ENCODE results near the gene PUSL1. TPM values are rescaled to one million over a fixed set of nuclear protein-coding genes. Genes with fewer than 3 reads are reported as not detected.

PUSL1 gene
- polyA plus RNA-seq, 1 donor: 6.9 TPM

DNA sequence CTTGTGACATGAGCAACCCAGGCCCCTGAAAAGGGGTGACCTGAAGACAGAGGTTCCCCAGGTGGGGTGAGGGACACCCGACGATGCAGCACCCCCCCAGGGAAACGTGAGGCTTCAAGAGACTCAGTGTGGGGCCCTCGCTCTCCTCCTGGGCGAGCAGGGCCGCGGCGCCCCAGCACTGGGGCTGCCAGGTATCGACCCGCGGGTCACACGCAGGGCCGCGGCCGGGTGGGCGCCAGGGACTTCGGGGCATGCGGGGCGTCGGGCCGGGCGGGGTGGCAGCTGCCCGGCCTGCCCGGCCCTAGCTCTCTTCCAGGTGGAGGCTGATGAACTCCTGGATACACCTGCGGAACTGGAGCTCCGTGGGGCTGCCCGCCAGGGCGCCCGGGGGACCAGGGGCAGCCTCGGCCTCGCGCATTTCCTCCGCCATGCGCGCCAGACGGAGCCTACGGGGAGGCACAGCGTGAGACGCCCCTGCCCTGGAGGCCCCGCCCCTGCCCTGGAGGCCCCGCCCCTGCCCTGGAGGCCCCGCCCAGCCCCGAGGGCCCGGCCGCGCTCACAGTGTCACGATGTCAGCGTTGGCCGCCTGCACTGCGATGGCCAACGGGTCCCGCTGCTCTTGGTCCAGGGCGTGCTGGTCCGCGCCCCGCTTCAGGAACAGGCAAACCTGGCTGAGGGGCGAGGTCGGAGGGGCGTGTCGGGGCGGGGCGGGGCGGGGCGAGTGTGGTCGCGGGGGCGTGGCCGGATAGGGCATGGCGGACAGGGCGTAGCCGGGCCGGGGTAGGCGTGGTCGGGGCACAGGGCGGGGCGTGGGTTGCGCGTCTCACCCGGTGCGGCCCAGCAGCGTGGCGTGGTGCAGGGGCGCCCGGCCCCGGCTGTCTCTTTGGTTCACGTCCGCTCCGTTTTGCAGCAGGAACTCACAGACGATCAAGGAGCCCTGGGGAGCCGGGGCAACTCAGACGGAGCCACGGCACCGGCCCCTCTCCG lies 14.8 kb upstream of the PUSL1 start:
- DNase-seq: no peak

DNA sequence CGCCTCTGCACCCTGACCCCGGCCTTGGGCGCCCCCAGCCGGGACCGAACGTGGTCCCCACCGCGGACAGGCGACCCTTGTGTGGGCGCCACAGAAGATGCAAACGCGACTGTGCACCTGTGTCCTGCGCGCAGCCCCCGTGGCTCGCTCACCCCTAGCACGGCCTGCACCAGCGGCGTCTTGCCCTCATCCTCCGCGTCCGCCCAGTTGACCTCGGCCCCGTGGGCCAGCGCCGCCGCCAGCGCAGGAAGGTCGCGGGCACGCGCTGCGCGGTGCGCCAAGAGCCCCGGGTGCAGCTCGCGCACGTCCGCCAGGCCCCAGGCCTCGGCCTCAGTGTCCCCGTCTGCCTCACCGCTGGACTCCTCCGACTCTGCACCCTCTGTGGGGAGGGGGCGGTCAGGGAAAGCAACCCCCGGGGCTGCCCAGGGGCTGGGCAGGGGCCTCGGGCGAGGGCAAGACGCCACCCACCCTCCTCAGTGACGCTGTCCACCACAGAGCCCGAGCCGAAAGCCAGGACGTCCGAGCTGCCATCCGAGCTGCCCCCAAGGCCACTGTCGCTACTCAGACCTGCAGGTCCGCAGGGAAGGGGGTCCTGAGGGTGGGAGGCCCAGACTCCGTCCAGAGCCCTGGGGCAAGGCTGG lies 14.0 kb upstream of the PUSL1 start:
- no peak for DNase-seq

DNA sequence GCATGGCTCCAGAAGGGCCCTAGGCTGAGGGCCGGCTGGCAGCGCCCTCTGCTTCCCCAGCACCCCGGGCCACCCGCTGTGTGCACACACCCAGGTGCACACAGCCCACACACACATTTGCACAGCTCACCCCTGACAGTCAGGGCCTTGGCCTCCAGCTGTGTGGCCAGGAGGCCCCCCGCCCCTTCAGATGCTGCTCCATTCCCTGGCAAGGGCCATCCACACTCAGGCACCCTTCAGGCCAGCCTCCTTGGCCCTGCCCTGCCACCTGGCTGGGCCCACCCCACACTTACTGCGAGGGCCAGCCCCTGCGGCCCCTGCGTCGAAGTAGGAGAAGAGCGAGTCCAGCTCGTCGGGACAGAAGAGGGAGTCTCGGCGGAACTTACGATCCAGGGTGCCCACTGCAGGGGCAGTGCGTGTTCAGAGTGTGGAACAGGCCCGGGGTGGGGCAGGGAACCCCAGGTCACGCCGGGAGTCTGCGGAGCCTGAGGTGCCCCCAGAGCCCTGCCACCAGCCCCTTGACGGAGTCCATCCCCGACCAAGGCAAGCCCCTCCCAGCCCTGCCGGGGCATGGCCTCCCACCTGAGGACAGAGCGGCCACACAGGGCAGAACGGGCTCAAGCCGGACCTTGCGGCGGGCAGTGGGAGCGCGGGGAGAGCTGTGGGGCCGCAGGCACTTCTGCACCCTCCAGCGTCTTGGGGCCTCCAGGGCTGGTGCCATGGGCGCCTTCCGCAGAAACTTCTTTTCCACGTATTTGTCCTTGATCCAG lies 13.1 kb upstream of the PUSL1 start:
- DNase-seq: no peak

DNA sequence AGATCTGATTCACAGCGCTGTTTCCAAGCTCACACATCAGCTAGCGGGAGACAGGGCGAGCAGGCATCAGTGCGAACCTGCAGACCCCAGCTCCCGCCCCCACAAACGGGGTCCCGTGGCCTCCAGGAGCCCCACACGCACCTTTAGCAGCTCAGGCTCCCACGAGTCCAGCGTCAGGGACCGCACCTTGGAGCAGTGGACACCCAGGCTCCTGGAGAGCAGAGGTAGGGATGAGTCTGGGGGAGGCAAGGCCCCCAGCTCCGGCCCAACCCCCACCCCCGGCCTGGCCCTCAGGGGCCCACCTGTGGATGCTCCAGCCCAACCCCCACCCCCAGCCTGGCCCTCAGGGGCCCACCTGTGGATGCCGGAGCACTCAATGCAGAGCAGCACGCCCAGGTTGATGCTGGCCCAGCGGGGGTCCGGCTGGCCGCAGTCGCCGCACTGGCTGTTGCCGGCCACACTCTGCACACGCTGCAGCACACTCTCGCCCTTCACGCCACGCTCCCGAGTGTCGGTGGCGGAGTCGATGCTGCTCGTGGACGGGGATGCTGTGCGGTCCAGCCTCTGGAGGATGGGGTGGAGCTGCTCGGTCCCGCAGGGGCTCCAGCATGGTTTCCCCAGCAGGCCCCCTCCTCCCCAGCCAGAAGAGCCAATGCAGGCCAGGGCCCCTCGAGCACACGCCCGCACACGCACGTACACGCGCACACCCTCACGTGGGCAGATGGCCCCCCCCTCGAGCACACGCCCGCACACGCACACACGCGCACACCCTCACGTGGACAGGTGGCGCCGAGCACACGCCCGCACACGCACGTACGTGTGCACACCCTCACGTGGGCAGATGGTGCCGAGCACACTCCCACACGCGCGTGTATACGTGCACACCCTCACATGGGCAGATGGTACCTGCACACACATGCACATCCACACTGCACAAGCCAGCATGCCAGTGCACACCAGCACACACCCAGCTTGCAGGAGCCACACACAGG lies 12.0 kb upstream of the PUSL1 start:
- DNase-seq: no peak

DNA sequence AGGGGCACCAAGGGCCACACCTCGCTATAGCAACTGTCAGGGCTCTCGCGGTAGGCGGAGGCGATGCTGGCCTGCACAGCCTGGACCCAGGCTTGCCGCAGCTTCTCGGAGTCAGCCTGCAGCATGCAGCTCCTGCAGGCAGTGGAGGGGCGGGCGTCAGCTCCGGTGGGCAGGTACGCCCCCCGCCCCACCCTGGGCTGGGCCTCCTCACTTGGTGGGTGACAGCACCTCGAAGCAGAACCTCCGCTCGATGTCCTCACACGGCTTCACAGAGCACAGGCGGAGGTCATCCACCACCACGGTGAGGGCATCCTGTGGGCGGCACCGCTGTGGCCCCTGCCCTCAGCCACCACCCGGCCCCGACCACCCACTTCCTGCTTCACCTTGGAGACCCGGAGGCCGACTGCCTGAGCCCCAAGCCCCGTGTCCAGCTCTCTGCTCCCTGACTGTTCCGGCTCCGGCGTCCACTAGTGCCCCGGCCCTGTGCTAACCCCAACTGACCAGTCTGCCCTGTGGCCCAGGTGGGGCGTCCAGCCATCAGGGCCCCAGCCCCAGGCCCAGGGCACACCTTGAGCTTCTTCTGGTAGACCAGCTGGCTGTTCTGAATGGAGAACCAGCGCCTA lies 10.5 kb upstream of the PUSL1 start:
- DNase-seq: no peak

DNA sequence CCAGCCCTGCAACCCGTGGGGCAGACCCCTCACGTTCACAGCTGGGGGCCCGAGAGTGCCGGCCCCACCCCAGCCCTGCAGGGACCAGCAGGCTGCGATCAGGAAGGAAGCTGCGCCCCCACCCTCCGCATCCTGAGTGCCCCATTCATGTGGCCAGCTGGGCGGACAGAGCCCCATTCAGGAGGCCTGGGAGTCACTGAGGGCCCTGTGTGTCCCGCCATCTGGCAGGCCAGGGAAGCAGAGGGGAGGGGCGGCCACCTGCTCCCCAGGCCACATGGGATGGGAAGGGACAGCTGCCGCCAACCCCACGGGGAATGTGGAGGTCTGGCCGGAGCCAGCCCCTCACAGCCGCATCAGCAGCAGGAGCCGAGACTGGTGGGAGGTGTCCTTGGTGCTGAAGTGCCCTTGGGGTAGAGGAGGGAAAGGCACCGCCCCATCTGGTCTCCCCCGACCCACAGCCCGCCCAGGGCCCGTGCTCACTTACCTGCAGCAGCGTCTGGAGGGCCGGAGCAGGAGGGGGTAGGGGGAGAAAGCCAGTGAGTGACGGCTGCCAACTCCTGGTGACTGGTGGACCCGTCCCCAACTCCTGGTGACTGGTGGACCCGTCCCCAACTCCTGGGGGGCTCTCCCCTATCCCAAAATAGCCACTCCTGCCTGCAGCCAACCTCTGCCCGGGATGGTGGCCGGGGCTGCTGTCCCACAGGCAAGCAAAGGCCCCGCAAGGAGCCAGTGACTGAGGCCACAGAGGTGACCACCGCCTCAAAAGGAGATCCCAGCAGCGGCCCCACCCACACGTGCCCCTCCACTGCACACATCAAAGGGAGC lies 9.3 kb upstream of the PUSL1 start:
- no peak for DNase-seq

DNA sequence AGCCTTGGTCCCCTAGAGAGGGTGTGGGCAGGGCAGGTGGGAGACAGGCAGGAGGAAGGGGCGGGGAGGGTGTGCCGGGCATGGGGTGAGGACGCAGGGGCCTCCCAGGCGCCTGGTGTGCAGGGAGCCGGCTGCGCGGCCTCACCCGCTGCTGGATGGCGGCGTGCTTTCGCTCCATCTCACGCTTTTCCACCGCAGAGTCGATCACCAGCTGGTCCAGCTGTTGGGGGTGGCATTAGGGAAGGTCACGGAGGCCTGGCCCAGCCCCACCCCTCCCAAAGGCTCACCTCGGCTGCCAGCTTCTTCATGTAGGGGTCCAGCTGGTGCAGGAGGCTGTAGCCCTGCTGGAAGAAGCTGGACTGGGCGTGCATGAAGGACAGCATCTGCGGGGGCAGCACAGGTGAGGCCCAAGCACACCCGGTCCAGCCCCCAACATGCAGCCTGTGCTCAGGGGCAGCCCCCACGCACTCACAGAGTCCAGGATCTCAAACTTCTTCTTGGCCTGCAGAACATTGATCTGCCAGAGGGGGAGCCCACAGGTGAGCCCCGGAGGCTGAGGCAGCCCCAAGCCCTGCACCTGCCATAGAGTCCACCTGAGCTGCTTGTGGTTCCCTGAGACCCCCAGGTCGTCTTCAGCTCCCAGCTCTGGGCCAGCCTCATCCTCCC lies 8.6 kb upstream of the PUSL1 start:
- no peak for DNase-seq

DNA sequence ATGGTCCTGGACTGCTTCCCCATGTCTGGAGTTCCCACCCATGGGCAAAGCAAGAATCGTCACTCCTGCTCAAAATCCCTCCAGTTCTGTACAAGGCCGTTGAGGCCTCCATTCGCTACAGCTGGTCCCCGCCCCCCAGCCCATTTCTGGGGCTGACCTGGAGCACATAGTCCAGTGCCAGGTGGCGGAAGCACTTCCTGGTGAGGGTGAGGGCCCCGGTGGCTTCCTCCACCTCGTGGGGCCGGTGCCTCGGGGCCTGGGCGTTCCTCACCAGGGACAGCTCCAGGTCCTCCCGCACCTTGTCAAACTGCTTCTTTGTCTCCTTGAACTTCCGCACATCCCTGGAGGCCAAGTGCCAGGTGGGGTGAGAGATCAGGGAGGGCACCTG lies 8.1 kb upstream of the PUSL1 start:
- DNase-seq: no peak

DNA sequence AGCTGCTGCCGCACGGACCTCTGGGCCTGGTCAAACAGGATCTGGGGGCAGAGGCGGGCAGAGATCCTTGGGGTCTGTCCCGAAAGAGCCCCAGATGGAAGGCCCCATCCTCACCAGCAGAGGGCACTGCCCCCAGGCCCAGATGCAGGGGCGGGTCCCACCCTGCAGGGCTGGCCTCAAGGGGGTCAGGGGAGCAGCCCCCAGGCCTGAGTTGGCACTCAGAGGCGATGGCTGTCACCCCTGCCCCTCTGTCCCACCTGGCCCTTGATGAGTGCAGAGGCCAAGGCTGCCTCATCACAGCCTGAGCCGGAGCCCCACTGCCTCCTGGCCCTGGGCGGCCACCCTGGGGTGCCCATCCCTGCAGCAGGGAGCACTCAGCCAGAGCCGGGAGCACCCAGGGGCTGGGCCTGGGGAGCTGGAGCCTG lies 6.4 kb upstream of the PUSL1 start:
- DNase-seq: no peak

DNA sequence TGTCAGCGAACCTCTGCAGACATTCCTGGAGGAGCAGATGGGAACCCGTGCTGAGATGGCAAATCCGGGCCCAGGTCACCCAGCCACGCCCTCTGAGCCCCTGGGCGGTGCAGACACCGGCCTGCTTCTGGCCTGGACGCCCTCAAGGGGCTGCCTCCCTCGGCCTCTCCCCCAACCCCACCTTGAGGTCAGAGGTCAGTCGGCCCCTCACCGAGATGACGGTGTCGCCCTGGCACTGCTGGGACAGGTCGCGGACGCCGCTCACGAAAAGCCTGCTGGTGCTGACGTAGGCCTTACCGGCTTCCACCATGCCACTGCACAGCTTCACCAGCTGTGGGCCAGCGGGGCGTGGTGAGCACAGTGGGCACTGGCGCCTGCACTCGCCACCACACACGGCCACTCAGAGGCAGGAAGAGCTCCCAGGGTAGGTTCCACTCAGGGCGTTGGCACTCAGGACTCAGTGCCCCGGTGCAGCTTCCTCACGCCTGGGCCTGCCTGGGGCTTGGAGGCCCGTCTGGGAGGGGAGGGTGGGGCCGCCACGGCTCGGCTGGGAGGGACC lies 5.4 kb upstream of the PUSL1 start:
- DNase-seq: no peak

DNA sequence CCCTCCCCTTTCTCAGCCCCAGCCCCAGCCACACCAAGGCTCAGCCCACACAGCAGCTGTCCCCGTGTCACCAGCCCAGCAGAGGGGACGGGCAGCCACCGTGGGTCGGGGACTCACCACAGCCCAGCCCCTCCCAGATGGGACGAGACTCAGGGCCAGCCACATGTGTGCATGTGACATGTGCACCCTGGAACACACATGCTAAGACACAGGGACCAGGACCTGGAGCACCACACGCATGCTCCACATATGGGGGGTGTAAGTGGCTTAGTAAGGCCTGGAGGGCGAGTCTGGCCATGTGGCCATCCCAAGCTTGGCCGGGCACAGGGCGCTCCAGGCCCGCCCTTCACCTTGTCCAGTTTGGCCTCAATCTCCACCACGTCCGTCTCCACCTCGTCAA lies 4.7 kb upstream of the PUSL1 start:
- DNase-seq: no peak

DNA sequence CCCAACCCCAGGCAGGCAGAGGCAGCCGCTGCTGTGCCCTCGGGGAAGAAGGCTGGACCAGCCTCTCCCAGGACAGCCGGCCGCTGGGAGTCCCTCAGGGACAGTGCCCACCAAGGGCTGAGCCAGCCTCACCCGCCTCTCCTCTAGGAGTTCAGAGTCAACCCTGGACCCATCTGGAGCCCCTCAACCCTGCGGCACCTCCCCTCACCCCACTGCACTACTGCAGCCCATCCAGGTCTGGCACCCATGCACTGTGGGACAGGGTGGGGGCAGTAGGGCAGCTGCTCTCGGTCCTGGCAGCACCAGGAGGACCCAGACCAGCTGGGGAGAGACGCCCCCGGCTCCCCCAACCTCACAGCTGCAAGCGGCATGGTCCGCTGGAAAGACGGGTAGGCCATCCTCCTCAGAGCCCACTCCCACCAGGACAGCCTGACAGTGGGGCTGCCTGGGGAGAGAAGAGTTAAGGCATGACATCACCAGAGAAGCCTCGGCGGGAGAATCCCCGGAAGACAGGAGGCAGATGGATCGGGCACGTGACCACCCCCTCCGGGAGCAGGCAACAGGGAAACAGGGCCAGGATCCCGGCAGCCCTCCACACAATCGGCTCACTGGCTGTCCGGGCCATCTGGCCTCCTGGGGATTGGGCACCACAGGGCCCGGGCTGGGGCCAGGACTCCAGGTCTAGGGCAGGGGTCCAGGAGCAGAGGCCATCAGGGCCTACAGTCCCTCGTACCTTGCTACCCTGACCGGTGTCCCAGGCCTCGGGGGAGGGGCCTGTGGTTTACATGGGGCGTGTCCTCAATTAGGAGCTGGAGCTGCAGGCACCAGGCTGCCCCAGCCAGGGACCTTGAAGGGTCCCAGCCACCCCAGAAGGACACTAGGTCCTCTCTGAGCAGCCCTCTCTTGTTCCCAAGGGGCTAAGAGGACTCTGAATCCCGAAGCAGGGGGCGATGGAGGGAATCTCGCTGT lies 3.8 kb upstream of the PUSL1 start:
- DNase-seq: peak; percentile 53

DNA sequence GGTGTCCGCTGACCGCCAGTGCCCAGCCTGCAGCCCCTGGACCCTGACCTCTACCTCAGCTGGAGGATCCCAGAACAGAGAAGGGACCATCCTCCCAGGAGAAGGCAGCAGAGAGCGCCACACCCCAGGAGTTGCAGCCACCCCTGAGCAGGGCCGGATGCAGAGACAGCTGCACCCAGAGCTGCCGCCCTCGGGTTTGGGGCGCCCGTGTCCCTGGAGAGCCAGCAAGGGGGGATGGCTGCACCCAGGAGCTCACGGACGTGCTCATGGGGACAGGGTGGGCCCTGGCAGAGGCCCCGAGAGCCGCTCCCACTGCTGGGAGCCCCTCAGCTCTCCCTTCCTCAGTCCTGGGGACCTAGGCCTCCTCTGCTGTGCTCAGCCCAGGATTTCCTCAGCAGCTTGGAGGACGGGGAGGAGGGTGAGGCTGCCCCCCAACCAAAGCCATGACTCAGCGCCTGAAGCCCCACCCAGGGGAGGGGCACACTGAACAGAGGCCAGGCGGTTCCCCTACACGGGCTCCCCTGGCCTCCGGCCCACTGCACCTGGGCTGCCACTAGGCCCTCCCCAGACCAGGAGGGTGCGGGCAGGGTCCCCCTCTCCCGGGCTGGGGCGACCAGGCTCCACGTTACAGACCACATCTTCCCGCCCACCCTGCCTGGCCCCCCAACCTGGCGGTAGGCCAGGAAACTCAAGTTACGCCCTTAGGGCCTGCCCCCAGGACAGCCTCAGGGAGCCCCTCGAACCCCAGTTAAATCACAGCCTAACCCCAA lies 2.9 kb upstream of the PUSL1 start:
- no peak for DNase-seq

DNA sequence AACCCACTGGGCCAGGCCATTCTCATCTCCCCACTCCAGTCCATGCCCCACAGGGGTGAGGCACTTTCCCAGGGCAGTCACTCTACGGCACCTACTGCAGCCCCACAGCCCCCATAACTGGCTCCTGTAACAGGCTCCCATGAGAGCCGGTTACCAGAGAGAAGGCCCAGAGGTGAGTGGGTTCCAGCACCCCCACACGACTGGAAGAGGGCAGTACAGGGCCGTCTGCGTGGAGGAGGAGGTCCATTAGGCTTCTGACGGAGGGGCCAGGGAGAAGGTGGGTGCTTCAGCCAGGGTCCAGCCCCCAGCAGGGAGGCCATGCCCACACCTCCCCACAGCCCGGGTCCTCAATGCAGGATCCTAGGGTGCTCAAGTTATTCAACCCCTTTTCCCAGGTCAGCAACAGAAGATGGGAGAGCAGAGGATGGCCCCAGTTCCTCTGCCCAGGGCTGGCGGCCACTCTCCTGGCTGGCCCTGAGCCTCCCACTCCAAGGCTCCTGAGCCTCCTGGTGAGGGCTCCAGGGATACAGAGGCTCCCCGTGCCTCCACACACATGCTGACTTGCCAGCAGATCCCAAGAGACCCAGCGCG lies 2.2 kb upstream of the PUSL1 start:
- DNase-seq: no peak

DNA sequence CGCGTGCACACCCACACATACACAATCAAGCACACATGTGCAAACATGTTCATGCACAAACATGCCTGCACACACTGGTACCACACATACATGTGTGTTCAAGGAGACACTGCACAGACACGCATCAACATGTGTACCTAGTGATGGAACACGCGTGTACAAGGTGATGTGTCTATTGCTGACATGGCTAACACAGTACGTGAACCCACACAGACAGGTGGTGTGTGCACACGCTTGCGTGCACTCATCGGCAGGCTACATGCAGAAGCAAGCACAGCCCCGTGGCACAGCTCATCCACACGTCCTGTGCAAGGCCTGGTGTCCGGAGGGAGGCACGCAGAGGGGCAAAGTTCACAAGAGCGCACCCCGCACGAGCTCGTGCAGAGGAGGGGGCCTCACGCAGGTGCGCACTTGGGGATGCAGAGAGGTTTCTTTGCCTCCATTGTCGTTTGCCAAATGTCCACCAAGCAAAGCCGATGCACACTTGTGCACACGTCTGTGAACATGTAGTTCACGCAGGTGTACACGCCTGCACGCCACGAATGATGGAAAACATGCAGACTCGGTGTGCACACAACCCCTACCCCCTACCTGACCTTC lies 1.6 kb upstream of the PUSL1 start:
- DNase-seq: no peak

DNA sequence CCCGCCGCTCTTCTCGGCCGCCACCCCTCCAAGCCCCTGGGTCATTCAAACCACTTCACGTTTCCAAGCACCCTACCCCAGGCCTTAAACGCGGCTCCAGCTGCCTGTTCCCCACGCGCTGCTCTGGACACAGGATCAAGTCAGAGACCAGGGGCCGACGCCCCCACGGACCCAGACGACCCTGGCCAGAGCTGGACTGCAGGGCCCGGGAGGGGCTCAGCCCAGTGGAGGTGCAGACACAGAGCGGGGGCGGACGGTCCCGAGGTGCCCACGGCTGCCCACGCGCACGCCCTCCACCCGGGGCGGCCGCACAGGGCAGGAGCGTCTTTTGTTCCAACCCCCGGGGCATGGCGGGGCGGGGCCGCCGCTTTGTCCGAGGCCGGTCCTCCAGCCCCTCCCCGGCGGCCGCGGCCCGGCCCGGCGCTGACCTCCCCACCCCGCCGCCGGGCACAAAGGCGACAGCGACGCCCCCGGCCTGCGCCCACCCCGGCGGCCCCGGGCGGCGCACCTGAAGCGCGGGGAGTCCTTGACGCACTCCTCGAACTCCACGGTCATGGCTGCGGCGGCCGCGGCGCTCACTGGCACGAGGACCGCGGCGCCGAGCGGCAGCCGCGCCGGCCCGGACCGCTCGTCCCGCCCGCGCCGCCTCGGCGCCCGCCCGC lies 1.0 kb upstream of the PUSL1 start:
- DNase-seq: no peak
